HFF-Myc (cell line): ENCODE results near the gene INHA.

ENCODE experiments used
- DNase-seq: peaks from one replicate; pipeline ENCODE4 v3.0.0-alpha.2; 2011; ENCODE audit warnings: low read depth; ENCODE audit errors: extremely low read depth
- H3K4me3 ChIP-seq: replicated peaks from 2 replicates; pipeline ENCODE4 v1.5.1; 2011; ENCODE audit warnings: low read depth, mild to moderate bottlenecking, control low read depth, low read length
- TF ChIP-seq, protein P1 (sequence below): IDR thresholded peaks from 2 replicates; pipeline ENCODE4 v1.5.1; 2012; ENCODE audit warnings: mild to moderate bottlenecking, low read depth, low read length, control low read depth; ENCODE audit errors: missing control alignments

The INHA gene

DNA sequence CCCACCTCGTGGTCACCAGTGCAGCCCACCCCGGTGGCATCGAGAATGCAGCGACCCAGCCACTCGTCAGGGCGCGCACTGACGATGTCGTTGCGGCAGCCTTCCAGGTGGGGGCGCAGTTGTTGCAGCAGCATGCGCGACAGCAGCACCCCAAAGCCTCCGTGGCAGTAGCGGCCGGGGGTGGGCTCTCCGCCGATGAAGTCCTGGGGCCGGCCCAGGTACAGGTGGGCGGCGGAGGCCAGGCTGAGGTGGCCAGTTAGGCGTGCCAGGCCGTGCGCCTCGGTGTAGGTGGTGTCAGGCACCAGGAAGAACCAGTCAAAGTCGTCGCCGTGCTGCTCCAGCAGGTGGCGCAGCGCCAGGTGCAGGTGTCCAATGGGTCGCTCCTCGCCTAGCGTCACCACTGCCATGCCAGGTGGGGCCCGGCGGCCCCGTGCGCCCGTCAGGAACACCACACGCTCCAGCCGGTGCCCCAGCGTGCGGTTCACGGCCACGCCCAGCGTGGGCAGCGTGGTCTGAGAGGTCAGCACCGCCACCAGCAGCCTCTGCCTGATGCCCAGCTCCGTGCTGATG lies 30.4 kb upstream of the INHA start:
- DNase-seq = no peak
- H3K4me3 ChIP-seq = peak overlapping the region; percentile 73; the same call in 1 of the 2 replicates
- TF ChIP-seq, protein P1, sequence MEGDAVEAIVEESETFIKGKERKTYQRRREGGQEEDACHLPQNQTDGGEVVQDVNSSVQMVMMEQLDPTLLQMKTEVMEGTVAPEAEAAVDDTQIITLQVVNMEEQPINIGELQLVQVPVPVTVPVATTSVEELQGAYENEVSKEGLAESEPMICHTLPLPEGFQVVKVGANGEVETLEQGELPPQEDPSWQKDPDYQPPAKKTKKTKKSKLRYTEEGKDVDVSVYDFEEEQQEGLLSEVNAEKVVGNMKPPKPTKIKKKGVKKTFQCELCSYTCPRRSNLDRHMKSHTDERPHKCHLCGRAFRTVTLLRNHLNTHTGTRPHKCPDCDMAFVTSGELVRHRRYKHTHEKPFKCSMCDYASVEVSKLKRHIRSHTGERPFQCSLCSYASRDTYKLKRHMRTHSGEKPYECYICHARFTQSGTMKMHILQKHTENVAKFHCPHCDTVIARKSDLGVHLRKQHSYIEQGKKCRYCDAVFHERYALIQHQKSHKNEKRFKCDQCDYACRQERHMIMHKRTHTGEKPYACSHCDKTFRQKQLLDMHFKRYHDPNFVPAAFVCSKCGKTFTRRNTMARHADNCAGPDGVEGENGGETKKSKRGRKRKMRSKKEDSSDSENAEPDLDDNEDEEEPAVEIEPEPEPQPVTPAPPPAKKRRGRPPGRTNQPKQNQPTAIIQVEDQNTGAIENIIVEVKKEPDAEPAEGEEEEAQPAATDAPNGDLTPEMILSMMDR = peak; percentile 80

- TF ChIP-seq, protein P1 = no peak
- peak overlapping the region; percentile 73 for H3K4me3 ChIP-seq
- no peak for DNase-seq
These were observed 29.0 kb upstream of the INHA start for GRCh38 chr2:219542931-219543595.

- peak; percentile 89 for DNase-seq
- TF ChIP-seq, protein P1 = no peak
- peak within 1 kb of the TSS; percentile 73 for H3K4me3 ChIP-seq
These were observed 28.3 kb upstream of the INHA start, which contains the start of the genes CHPF and TMEM198 for GRCh38 chr2:219543596-219544358. TSS of gene CHPF (minus strand) at chr2:219543809. CDS start at chr2:219543538, 271 bp downstream. TSS of gene TMEM198 (plus strand) at chr2:219544028. CDS start at chr2:219544728, 700 bp downstream.

GRCh38 chr2:219544567-219544966 lies 27.5 kb upstream of the INHA start:
- H3K4me3 ChIP-seq = peak overlapping the region; percentile 73; the same call in 1 of the 2 replicates

DNA sequence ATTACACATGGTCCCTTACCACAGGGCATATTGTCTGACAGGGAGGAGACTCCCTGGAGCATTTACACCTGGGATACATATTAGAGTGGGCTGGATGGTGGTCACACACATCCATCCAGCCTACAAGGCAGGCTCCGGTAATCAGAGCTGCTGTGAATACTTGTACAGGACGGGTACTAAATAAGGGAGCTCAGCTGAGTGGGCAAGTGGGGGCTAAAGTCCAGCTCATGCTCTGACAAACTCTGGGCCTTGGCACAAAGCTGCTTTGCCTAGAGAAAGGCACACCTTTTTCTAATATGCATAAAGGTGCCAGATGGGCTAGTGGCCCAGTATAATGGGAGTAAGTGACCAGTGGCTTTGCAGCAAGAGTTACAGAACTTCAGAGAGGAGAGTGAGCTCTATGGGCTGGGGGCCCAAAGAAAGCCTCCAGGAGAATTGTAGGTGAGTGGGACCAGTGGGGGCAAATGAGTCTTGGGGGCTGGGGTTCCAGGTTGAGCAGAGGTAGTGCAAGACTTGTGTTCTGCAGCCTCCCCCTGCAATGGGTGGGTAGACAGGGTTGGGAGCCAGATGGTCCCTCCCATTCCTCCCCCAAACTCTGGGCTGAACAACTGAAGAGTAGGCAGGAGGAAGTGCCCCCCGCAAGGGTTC lies 26.7 kb upstream of the INHA start:
- TF ChIP-seq, protein P1 = no peak
- no peak for DNase-seq
- no peak overlapping the region for H3K4me3 ChIP-seq

More at GRCh38 chr2:219544567-219544966, 27.5 kb upstream of the INHA start:
- TF ChIP-seq, protein P1 = no peak
- DNase-seq = no peak

DNA sequence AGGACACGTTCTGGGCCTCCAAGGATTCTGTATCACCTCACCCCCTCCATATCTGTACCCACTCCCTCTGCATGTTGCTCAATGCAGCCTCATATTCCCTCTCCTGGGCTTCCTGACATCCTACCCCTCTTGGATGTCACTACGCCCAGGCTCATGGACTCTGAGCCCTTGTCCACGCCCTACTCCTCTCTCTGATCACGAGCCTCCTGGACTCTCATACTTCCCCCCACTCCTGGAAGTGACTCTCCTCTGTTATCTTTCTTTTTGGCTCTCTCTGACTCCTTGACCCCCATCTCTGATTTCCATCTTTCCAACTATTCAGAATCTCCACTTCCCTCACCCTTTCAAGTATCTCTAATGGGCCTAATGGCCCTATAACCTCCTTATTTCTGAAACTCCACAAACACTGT lies 26.2 kb upstream of the INHA start:
- TF ChIP-seq, protein P1 = no peak
- no peak for DNase-seq
- no peak overlapping the region for H3K4me3 ChIP-seq
